ENCODE data around the gene SPTB. TPM values are rescaled to one million over a fixed set of nuclear protein-coding genes. Genes with fewer than 3 reads are reported as not detected.

Gene SPTB
- total RNA-seq, 1 experiment from 2014 or later = 2.3 TPM

GRCh38 chr14:64773577-64773976 lies 106.1 kb downstream of the SPTB start:
- H3K36me3 Mint-ChIP-seq (ENCODE audit: insufficient read depth in 1 of 3, low read depth in 3 of 3) = peaks cover 7 to 31% (median 9%) of the 10 kb centered on the region in 3 experiments; a peak in 6 of 7 replicates
- H4K20me1 ChIP-seq (ENCODE audit: control insufficient read depth, insufficient read depth, insufficient read length) = no peaks in the 10 kb centered on the region
- H4K8ac ChIP-seq (replicated peaks; ENCODE audit: insufficient read length, low read depth, low read length) = no peak overlapping the region
- H4K5ac ChIP-seq (ENCODE audit: insufficient read length, low read depth, low read length) = no peak overlapping the region
- no peak overlapping the region for H3K4me3 Mint-ChIP-seq
- no peak overlapping the region for H3K56ac ChIP-seq (ENCODE audit: insufficient read length, low read depth, low read length)
- H2AFZ ChIP-seq (ENCODE audit: low read length) = no peak overlapping the region
- TF ChIP-seq CTCF (conservative IDR thresholded peaks at IDR 0.05) = no peak
- peaks cover 22 to 27% of the 10 kb centered on the region in 2 experiments for H3K9me3 Mint-ChIP-seq
- DNase-seq = no peak
- H3K9ac ChIP-seq (ENCODE audit: extremely low read depth, insufficient read length, low read length) = no peak overlapping the region
- H3K9me3 ChIP-seq (ENCODE audit: control insufficient read depth, low read depth, low read length) = no peaks in the 10 kb centered on the region
- no peaks in the 10 kb centered on the region for H3K4me1 ChIP-seq (ENCODE audit: insufficient read depth, low read length)
- H3K27ac ChIP-seq (ENCODE audit: insufficient read length, low read depth, low read length) = no peak overlapping the region
- no peaks in the 10 kb centered on the region for H3K79me2 ChIP-seq (ENCODE audit: insufficient read depth, low read length)
- H2BK12ac ChIP-seq (ENCODE audit: insufficient read length, low read depth, low read length) = no peak overlapping the region
- H3K4me2 ChIP-seq (ENCODE audit: insufficient read depth, insufficient read length, low read length) = no peak overlapping the region
- H2BK5ac ChIP-seq (ENCODE audit: insufficient read length, low read length) = no peak overlapping the region
- H3K27me3 Mint-ChIP-seq (ENCODE audit: low read depth) = peaks cover 3% of the 10 kb centered on the region
- WGBS (ENCODE audit: extremely low coverage, insufficient read length, low lambda C conversion rate) = no CpG with 5 or more reads among the region's 3 CpGs
- no peak overlapping the region for H2BK20ac ChIP-seq (ENCODE audit: low read depth, low read length, poor library complexity, severe bottlenecking)
- H4K91ac ChIP-seq (ENCODE audit: insufficient read length, low read depth, low read length) = no peak overlapping the region
- H2AK5ac ChIP-seq (ENCODE audit: insufficient read length, low read length) = no peak overlapping the region
- no peak overlapping the region for H2BK15ac ChIP-seq (ENCODE audit: low read depth, low read length)
- no peak overlapping the region for H2BK120ac ChIP-seq (ENCODE audit: low read depth, low read length, poor library complexity, severe bottlenecking)
- H3K14ac ChIP-seq (ENCODE audit: insufficient read depth, low read length) = no peak overlapping the region
- H3K23me2 ChIP-seq (ENCODE audit: insufficient read length, low read depth, low read length, poor library complexity, severe bottlenecking) = no peaks in the 10 kb centered on the region
- H3K27ac Mint-ChIP-seq = no peak overlapping the region
- no peaks in the 10 kb centered on the region for H3K27me3 ChIP-seq (ENCODE audit: insufficient read depth, low read length)
- no peaks in the 10 kb centered on the region for H3K79me1 ChIP-seq (ENCODE audit: insufficient read depth, low read depth, low read length, poor library complexity, severe bottlenecking)
- no peak overlapping the region for H3K4ac ChIP-seq (ENCODE audit: low read depth, low read length)
- H3K18ac ChIP-seq (ENCODE audit: insufficient read length, low read depth, low read length) = no peak overlapping the region
- H3K4me1 Mint-ChIP-seq = peaks cover 8 to 10% of the 10 kb centered on the region in 2 experiments
- no peak overlapping the region for H3K23ac ChIP-seq (ENCODE audit: insufficient read length, low read depth, low read length)
- H3T11ph ChIP-seq (ENCODE audit: low read length) = no peak overlapping the region
